Fibroblast of lung (primary cell): Measurements from ENCODE around the gene SECTM1. TPM values are rescaled to one million over a fixed set of nuclear protein-coding genes. Genes with fewer than 3 reads are reported as not detected.

Experiments
- DNase-seq, 2 donors: peaks; one replicate each; pipeline versions ENCODE4 v3.0.0 to v3.0.0-alpha.2; 2010; ENCODE audit warnings: low read depth in 2 of 2
- H2AFZ ChIP-seq: 2 replicates; pipeline ENCODE4 v1.5.1; 2012; ENCODE audit warnings: low read length, control low read depth, inconsistent platforms
- H3K27ac ChIP-seq: 2 replicates; pipeline ENCODE4 v1.5.1; 2011; ENCODE audit warnings: low read length, control low read depth; ENCODE audit not compliant: insufficient read depth
- H3K27me3 ChIP-seq: 2 replicates; pipeline ENCODE4 v1.5.1; 2011; ENCODE audit warnings: mild to moderate bottlenecking, low read length; ENCODE audit not compliant: control insufficient read depth, insufficient read depth
- H3K36me3 ChIP-seq: 2 replicates; pipeline ENCODE4 v1.5.1; 2011; ENCODE audit warnings: low read length; ENCODE audit not compliant: control insufficient read depth, insufficient read depth
- H3K4me1 ChIP-seq: 2 replicates; pipeline ENCODE4 v1.5.1; 2011; ENCODE audit warnings: low read length; ENCODE audit not compliant: control insufficient read depth, insufficient read depth; ENCODE audit errors: extremely low read depth
- H3K4me2 ChIP-seq: 2 replicates; pipeline ENCODE4 v1.5.1; 2011; ENCODE audit warnings: low read length, control low read depth; ENCODE audit not compliant: insufficient read depth; ENCODE audit errors: extremely low read depth
- H3K4me3 ChIP-seq, 4 experiments: fragments of 200-600 bp in 1 of 4; sonication (generic) in 1 of 4; replicated peaks in 1 of 4; 2 replicates each; pipeline ENCODE4 v1.5.1; 2011 to 2016; ENCODE audit warnings: low read length in 4 of 4, low read depth in 3 of 4, mild to moderate bottlenecking in 3 of 4, control low read depth in 2 of 4, inconsistent platforms in 1 of 4, mixed read lengths in 1 of 4; ENCODE audit not compliant: insufficient read depth in 1 of 4; ENCODE audit errors: control extremely low read depth in 1 of 4
- H3K79me2 ChIP-seq: 2 replicates; pipeline ENCODE4 v1.5.1; 2012; ENCODE audit warnings: mild to moderate bottlenecking, low read length, inconsistent platforms; ENCODE audit not compliant: control insufficient read depth, insufficient read depth
- H3K9ac ChIP-seq: 2 replicates; pipeline ENCODE4 v1.5.1; 2011; ENCODE audit warnings: mild to moderate bottlenecking, low read length, control low read depth; ENCODE audit not compliant: insufficient read depth
- H3K9me3 ChIP-seq: 2 replicates; pipeline ENCODE4 v1.5.1; 2012; ENCODE audit warnings: low read depth, low read length; ENCODE audit not compliant: control insufficient read depth, insufficient read depth
- H4K20me1 ChIP-seq: 2 replicates; pipeline ENCODE4 v1.5.1; 2011; ENCODE audit warnings: low read length; ENCODE audit not compliant: control insufficient read depth, insufficient read depth; ENCODE audit errors: extremely low read depth
- EZH2 ChIP-seq: IDR thresholded peaks from 2 replicates; pipeline ENCODE4 v1.5.1; 2012; ENCODE audit warnings: low read length, control low read depth, mild to moderate bottlenecking; ENCODE audit errors: missing control alignments
- polyA plus RNA-seq, 2 donors: library from polyadenylated mRNA; depleted of rRNA in 1 of 2; stranded (reverse) in 1 of 2; unstranded in 1 of 2; fragments of >200 nt; gene quantifications; 2 replicates each; pipeline ENCODE4 v1.2.1, GENCODE V29; 2011 to 2012; ENCODE audit warnings: missing spikeins in 1 of 2
- total RNA-seq: library from RNA; depleted of rRNA; stranded (reverse); fragments of >200 nt; gene quantifications from 2 replicates; pipeline ENCODE4 v1.2.1, GENCODE V29; 2014
- TF ChIP-seq, protein P1 (sequence below), 2 donors: IDR thresholded peaks in 1 of 2; conservative IDR thresholded peaks in 1 of 2; 1 replicate in 1 of 2; 2 replicates in 1 of 2; pipeline ENCODE4 v1.5.1; 2011 to 2012; ENCODE audit warnings: low read length in 2 of 2, control low read depth in 1 of 2, inconsistent platforms in 1 of 2, low read depth in 1 of 2, mild to moderate bottlenecking in 1 of 2

Gene SECTM1
- total and polyA plus RNA-seq, 2 donors (not counting 1 experiment from before 2014, with no cell fraction given): 17.3 to 17.5 TPM

- Histone ChIP-seq H2AFZ (no peak overlapping the region), H3K4me3 (no peak overlapping the region), H3K9me3 (no peaks in the 10 kb centered on the region), H3K4me2 (no peak overlapping the region), H3K27ac (no peak overlapping the region), H3K4me1 (no peaks in the 10 kb centered on the region), H3K79me2 (no peaks in the 10 kb centered on the region), H4K20me1 (no peaks in the 10 kb centered on the region), H3K27me3 (peaks cover 28% of the 10 kb centered on the region), H3K36me3 (no peaks in the 10 kb centered on the region), H3K9ac (no peak overlapping the region)
- DNase-seq: no peak
- TF ChIP-seq, protein P1, sequence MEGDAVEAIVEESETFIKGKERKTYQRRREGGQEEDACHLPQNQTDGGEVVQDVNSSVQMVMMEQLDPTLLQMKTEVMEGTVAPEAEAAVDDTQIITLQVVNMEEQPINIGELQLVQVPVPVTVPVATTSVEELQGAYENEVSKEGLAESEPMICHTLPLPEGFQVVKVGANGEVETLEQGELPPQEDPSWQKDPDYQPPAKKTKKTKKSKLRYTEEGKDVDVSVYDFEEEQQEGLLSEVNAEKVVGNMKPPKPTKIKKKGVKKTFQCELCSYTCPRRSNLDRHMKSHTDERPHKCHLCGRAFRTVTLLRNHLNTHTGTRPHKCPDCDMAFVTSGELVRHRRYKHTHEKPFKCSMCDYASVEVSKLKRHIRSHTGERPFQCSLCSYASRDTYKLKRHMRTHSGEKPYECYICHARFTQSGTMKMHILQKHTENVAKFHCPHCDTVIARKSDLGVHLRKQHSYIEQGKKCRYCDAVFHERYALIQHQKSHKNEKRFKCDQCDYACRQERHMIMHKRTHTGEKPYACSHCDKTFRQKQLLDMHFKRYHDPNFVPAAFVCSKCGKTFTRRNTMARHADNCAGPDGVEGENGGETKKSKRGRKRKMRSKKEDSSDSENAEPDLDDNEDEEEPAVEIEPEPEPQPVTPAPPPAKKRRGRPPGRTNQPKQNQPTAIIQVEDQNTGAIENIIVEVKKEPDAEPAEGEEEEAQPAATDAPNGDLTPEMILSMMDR (conservative IDR thresholded peaks at IDR 0.05 in 1 of 2, IDR thresholded peaks at IDR 0.05 in 1 of 2; ENCODE audit: low read depth in 1 of 2, low read length in 2 of 2): no peak
- no peak for TF ChIP-seq EZH2
Measured at GRCh38 chr17:82369211-82369610, 35.6 kb upstream of the SECTM1 start.

- Histone ChIP-seq H4K20me1 (no peaks in the 10 kb centered on the region), H3K27ac (no peak overlapping the region), H3K79me2 (no peaks in the 10 kb centered on the region), H2AFZ (no peak overlapping the region), H3K27me3 (peaks cover 30% of the 10 kb centered on the region), H3K4me2 (no peak overlapping the region), H3K36me3 (no peaks in the 10 kb centered on the region), H3K4me1 (no peaks in the 10 kb centered on the region), H3K4me3 (no peak overlapping the region), H3K9ac (no peak overlapping the region), H3K9me3 (no peaks in the 10 kb centered on the region)
- TF ChIP-seq, protein P1 (conservative IDR thresholded peaks at IDR 0.05 in 1 of 2, IDR thresholded peaks at IDR 0.05 in 1 of 2; ENCODE audit: low read depth in 1 of 2, low read length in 2 of 2): no peak
- no peak for TF ChIP-seq EZH2
- no peak for DNase-seq
Measured at GRCh38 chr17:82367724-82368524, 34.4 kb upstream of the SECTM1 start.

DNA sequence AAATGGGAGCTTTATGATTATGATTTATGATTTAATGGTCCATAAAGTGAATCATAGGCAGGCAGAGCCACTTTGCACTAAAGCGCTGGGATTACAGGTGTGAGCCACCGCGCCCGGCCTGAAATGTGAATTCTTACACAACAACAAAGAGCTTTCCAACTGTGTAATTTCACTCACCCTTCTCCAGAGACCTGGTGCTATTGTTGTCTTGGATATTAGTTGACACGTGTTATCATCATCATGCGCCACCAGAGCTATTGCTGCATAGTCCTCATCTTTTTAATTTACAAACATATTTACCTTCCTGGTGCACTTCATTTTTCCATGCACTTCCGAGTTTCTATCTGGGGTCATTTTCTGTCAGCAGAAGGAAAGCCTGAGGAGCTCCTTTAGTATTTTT, 33.2 kb upstream of the SECTM1 start:
- Histone ChIP-seq H4K20me1 (no peaks in the 10 kb centered on the region), H3K4me1 (no peaks in the 10 kb centered on the region), H3K27me3 (peaks cover 18% of the 10 kb centered on the region)

More for the DNA sequence above, 33.2 kb upstream of the SECTM1 start:
- Histone ChIP-seq H3K79me2 (no peaks in the 10 kb centered on the region), H3K27ac (no peak overlapping the region), H2AFZ (no peak overlapping the region), H3K4me2 (no peak overlapping the region), H3K36me3 (no peaks in the 10 kb centered on the region), H3K9ac (no peak overlapping the region), H3K4me3 (no peak overlapping the region), H3K9me3 (no peaks in the 10 kb centered on the region)
- DNase-seq: no peak
- TF ChIP-seq, protein P1 (conservative IDR thresholded peaks at IDR 0.05 in 1 of 2, IDR thresholded peaks at IDR 0.05 in 1 of 2; ENCODE audit: low read depth in 1 of 2, low read length in 2 of 2): no peak
- TF ChIP-seq EZH2: no peak
